HT-29 (cell line): Measurements from ENCODE around the gene SETDB1. TPM values are rescaled to one million over a fixed set of nuclear protein-coding genes. Genes with fewer than 3 reads are reported as not detected.

Experiments
- DNase-seq: peaks from one replicate; pipeline ENCODE4 v3.0.0-alpha.2; 2015; ENCODE audit warnings: low spot score
- total RNA-seq: library from RNA; depleted of rRNA; stranded (reverse); fragments of >200 nt; shearing (Covaris generic); gene quantifications from 2 replicates; pipeline ENCODE4 v1.2.3, GENCODE V29; 2014; rRNA removed

Gene SETDB1
- total RNA-seq, 1 experiment from 2014 or later = 29.2 TPM

DNA sequence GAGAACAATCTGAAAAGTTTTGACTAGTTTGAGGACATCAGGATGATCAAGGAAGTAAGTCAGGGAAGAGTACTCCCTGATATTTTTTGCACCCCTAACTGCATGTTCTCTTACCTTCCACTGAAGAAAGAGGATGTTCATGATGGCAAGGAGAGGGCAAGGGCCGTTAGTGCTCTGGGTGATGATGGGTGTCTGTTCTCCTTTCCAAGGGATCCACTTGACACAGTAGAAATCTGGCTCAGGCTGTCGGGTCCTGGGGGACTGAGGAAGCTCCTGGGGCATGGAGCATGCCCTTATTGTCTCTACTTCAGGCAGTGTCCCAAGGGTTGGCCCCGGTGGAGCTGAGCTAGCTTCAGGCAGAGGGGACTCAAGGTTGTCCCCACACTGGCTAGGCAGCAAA lies 75.9 kb downstream of the SETDB1 start:
- no peak for DNase-seq

DNA sequence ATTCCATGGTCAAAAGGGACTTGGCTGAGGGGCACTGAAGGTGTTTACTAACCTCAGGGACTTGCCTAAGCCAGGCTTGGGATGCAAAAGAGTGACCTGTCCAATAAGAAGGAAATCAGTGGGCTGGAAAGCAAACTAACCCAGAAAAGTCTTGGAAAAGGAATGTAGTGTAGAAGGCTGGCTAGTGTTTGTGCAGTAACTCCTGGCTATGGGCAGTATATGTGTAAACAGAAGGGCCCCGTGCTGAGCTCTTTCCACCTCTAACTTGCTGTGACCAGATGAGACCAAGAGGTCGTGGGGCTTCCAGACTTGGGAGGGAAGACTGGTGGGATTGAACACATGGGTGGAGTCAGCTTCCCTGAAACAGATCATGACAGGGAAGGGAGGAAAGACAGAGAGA lies 76.4 kb downstream of the SETDB1 start:
- no peak for DNase-seq

DNA sequence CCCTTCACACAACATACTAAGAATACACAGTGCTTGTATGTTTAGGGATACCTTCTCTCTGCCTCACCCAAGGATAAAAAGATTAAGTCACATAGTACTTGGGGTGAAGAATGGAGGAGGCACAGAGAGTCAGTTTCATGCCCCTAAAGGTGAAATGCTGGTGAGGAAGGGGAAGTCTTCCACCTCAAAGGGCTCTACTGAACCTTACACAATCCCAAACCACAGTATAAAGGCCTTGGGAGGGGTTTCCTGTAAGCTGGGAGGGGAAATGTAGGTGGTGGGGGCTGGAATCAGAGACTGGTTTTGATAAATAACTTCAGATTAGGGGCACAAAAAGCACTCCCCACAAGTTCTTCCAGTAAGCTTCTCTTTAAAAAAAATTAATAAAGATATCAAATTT lies 77.0 kb downstream of the SETDB1 start:
- no peak for DNase-seq

GRCh38 chr1:151005729-151006319 lies 79.7 kb downstream of the SETDB1 start:
- DNase-seq = peak; percentile 51

GRCh38 chr1:151006327-151007052 lies 80.3 kb downstream of the SETDB1 start, which contains the start of gene MINDY1:
Gene MINDY1, minus strand, starts transcription at chr1:151006902. Its CDS starts 4,285 bp downstream, at chr1:151002617.
- DNase-seq = peak; percentile 88

GRCh38 chr1:151007853-151008243 lies 81.7 kb downstream of the SETDB1 start:
- DNase-seq = no peak

- peak; percentile 99 for DNase-seq
Measured at GRCh38 chr1:151008244-151009205, 82.4 kb downstream of the SETDB1 start, which contains the start of gene PRUNE1. Gene PRUNE1, plus strand, starts transcription at chr1:151008449. Its CDS starts 184 bp downstream, at chr1:151008633.

DNA sequence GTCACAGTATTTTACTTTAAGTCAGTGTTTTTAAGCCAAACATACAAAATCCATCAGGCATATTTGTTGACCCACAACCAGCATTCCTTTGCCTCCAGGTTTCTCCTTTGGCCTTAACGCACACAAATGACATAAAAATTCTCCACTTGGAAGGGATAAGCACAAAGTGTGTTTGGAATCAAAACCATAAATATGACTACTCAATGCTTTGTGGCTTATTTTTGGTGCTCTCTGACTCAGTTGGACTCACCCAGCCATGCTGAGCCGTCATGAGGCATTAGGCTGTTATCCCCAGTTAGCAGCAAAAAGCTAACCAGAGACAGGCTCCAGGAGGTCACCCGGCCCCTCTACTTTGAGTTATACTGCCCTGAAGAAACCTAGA lies 83.0 kb downstream of the SETDB1 start:
- no peak for DNase-seq

DNA sequence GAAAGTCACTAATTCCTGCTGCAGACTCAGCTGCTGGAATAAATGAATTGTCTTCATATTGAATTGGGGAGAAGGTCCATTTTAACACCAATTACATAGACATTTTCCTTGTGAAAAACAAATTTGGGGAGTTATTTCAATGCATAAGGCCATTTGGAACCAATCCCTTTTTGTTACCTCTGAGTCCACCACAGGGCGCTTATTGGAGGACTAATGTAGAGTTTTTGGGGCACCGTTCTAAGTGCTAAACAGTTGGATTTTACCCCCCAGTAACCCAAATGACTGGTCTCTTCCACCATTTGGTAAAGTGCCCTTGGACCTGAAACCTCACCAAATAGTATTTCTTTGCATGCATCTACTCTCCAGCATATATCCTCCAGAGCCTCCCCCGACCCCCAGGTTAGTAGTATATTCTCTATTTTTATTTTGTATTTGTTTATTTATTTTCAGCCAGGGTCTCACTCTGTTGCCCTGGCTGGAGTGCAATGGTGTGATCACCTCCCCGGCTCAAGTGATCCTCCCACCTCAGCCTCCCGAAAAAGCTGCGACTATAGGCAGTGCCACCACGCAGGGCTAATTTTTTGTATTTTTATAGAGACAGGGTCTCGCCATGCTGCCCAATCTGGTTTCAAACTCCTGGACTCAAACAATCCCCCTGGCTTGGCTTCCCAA lies 83.6 kb downstream of the SETDB1 start:
- no peak for DNase-seq

- no peak for DNase-seq
Measured at GRCh38 chr1:151010346-151010726, 84.2 kb downstream of the SETDB1 start.

DNA sequence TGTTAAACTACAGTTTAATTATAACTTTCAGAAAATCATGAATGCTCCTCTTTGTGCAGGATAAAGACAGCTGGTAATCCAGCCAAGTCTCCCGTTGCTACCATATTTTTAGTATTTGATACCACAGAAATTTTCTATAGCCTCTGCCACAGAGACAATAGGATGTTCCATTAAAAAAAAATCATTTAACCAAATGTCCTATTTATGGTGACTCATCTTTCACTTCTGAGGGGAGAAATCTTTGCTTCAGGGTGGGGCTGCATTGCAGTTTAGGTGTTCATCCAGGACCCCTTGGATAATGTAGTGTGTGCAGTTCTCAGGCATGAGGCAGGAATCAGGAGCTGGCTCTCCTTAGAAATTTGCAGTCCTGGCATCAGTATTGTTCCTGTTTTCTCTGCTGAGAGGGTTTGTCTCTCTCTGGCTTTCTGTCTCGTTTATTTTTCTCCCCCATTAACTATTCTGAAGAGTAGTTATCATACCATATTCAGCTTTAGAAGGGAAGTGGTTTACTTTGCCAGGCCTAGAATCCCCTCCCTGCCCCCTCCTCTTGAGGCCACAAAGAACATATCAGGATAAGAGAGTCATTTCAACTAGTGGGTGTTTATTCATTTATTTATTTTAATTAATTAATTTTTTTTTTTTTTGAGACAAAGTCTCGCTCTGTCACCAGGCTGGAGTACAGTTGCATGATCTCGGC lies 85.1 kb downstream of the SETDB1 start:
- no peak for DNase-seq

DNA sequence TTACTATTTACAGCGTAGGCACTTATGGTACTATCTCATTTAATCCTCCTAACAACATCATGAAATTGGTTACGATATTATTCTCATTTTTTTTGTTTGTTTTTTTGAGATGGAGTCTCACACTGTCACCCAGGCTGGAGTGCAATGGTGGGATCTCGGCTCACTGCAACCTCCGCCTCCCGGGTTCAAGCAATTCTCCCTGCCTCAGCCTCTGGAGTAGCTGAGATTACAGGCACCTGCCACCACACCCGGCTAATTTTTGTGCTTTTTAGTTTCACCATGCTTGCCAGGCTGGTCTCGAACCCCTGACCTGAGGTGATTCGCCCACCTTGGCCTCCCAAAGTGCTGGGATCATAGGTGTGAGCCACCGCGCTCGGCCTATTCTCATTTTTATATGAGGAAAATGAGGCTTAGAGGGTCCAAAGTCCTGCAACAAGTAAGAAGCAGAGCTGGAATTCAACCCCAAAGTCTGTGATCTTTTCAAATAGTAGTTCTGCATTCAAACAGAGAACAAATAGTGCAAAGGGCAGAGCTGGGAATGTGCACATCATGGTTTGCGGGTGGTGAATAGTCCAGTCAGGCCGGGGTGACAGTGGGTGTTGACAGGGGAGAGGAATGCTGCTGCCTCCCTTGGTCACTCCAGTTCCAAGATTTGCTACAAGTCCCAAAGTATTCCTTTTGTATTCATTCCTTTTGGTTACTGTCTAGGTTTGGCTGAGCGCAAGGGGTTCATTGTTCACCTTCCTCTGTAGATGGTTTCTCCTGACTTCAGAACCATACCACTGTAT lies 86.7 kb downstream of the SETDB1 start:
- DNase-seq = peak; percentile 69

- peak; percentile 50 for DNase-seq
Measured at GRCh38 chr1:151013518-151013917, 87.4 kb downstream of the SETDB1 start.

Other genes with a start within 250 kb of the SETDB1 start
- gene GOLPH3L, start 229.2 kb upstream of the SETDB1 start, total RNA-seq = 4.9 and 7.7 TPM in 2 replicates
- gene HORMAD1, start 205.5 kb upstream of the SETDB1 start, total RNA-seq = not detected in 2 replicates
- gene CTSS, start 160.6 kb upstream of the SETDB1 start, total RNA-seq = 5.8 and 10.0 TPM in 2 replicates
- gene CTSK, start 118.1 kb upstream of the SETDB1 start, total RNA-seq = 0.61 and 1.5 TPM in 2 replicates
- gene ARNT, start 49.8 kb upstream of the SETDB1 start, total RNA-seq = 11.7 and 11.9 TPM in 2 replicates
- not detected in 2 replicates for gene CTXND2, start 39.2 kb upstream of the SETDB1 start, total RNA-seq
- 152 and 162 TPM in 2 replicates for gene CERS2, start 48.5 kb downstream of the SETDB1 start, total RNA-seq
- gene ANXA9, start 55.9 kb downstream of the SETDB1 start, total RNA-seq = 49.4 and 50.4 TPM in 2 replicates
- gene MINDY1, start 80.5 kb downstream of the SETDB1 start, total RNA-seq = 19.5 and 19.8 TPM in 2 replicates
- 9.3 and 15.4 TPM in 2 replicates for gene PRUNE1, start 82.1 kb downstream of the SETDB1 start, total RNA-seq
- 0.18 and 0.28 TPM in 2 replicates for gene BNIPL, start 110.2 kb downstream of the SETDB1 start, total RNA-seq
- gene C1orf56, start 121.4 kb downstream of the SETDB1 start, total RNA-seq = 2.4 and 3.1 TPM in 2 replicates
- 35.2 and 35.7 TPM in 2 replicates for gene CDC42SE1, start 133.3 kb downstream of the SETDB1 start, total RNA-seq
- gene MLLT11, start 134.0 kb downstream of the SETDB1 start, total RNA-seq = 0.73 and 1.5 TPM in 2 replicates
- gene GABPB2, start 144.4 kb downstream of the SETDB1 start, total RNA-seq = 4.6 and 6.1 TPM in 2 replicates
- 0.13 TPM in 1 of 2 replicates, not detected in the other for gene SEMA6C, start 220.3 kb downstream of the SETDB1 start, total RNA-seq
- gene TNFAIP8L2, start 230.3 kb downstream of the SETDB1 start, total RNA-seq = not detected in 2 replicates
- 0.43 and 0.60 TPM in 2 replicates for gene LYSMD1, start 239.5 kb downstream of the SETDB1 start, total RNA-seq
- 37.6 and 48.4 TPM in 2 replicates for gene SCNM1, start 239.8 kb downstream of the SETDB1 start, total RNA-seq
- gene TMOD4, start 249.6 kb downstream of the SETDB1 start, total RNA-seq = not detected in 2 replicates